Thyroid gland (tissue), 4 donors: ENCODE results near the gene GALNT13. TPM values are rescaled to one million over a fixed set of nuclear protein-coding genes. Genes with fewer than 3 reads are reported as not detected.

Experiments
- DNase-seq, 2 donors: peaks; one replicate each; pipeline ENCODE4 v3.0.0-alpha.2; 2019
- H3K27ac ChIP-seq, 3 donors: fragments of 200-600 bp; sonication (generic); 1 replicate in 2 of 3; 2 replicates in 1 of 3; pipeline ENCODE4 v1.5.1; 2016 to 2019; ENCODE audit warnings: mild to moderate bottlenecking in 1 of 3, moderate library complexity in 1 of 3
- H3K27me3 ChIP-seq: fragments of 200-600 bp; sonication (generic); one replicate; pipeline ENCODE4 v1.5.1; 2019
- H3K36me3 ChIP-seq, 2 donors: fragments of 200-600 bp; sonication (generic); one replicate each; pipeline ENCODE4 v1.5.1; 2016 to 2019
- H3K4me1 ChIP-seq, 2 donors: fragments of 200-600 bp; sonication (generic); one replicate each; pipeline ENCODE4 v1.5.1; 2017 to 2019
- H3K4me3 ChIP-seq, 3 donors: fragments of 200-600 bp; sonication (generic); replicated peaks in 1 of 3; 1 replicate in 2 of 3; 2 replicates in 1 of 3; pipeline ENCODE4 v1.5.1; 2016; ENCODE audit warnings: mild to moderate bottlenecking in 1 of 3
- H3K9me3 ChIP-seq: fragments of 200-600 bp; sonication (generic); one replicate; pipeline ENCODE4 v1.5.1; 2017
- CTCF ChIP-seq, 6 experiments: fragments of 200-600 bp in 3 of 6; fragments of 450-650 bp in 3 of 6; sonication (generic) in 3 of 6; IDR thresholded peaks; one replicate each; pipeline ENCODE4 v1.5.1; 2016 to 2019; ENCODE audit warnings: antibody characterized with exemption in 6 of 6, mild to moderate bottlenecking in 2 of 6, inconsistent platforms in 1 of 6, moderate library complexity in 1 of 6
- POLR2A ChIP-seq, 2 donors: fragments of 450-650 bp; IDR thresholded peaks; one replicate each; pipeline ENCODE4 v1.6.1; 2017; ENCODE audit warnings: antibody characterized with exemption in 2 of 2, mild to moderate bottlenecking in 2 of 2, moderate library complexity in 1 of 2
- WGBS, 2 donors: methylation state at CpG; one replicate each; pipeline ENCODE4 v1.1.5; 2017; 5-methylcytosine and 5-hydroxymethylcytosine counted together
- intact Hi-C: fragments of 100-400 bp; cut with DNase I; formaldehyde crosslinking; loops from one replicate; pipeline ENCODE4 v1.15.1; 2023
- total RNA-seq, 4 donors: library from RNA; depleted of rRNA; stranded (reverse); fragments of >200 nt; gene quantifications; one replicate each; pipeline ENCODE4 v1.2.3, GENCODE V29; 2016

The GALNT13 gene
- total RNA-seq, 4 donors from 2014 or later: 0.13 to 2.3 TPM; not detected in 2

GRCh38 chr2:154223726-154224125 is 352.0 kb downstream of the GALNT13 start:
- Histone ChIP-seq H3K36me3 (no peaks in the 10 kb centered on the region), H3K27ac (no peak overlapping the region), H3K4me3 (no peak overlapping the region), H3K27me3 (no peaks in the 10 kb centered on the region), H3K9me3 (no peaks in the 10 kb centered on the region), H3K4me1 (no peaks in the 10 kb centered on the region)
- no peak for TF ChIP-seq POLR2A (IDR thresholded peaks at IDR 0.05)
- 92 to 97% methylated on average over 1 of the region's 1 CpG for WGBS, 2 donors
- intact Hi-C loops: no loop called here
- DNase-seq: no peak

- TF ChIP-seq CTCF (IDR thresholded peaks at IDR 0.05) (no peak), POLR2A (IDR thresholded peaks at IDR 0.05) (no peak)
- intact Hi-C loops: no loop called here
- Histone ChIP-seq H3K27me3 (no peaks in the 10 kb centered on the region), H3K4me1 (no peaks in the 10 kb centered on the region), H3K27ac (no peak overlapping the region), H3K9me3 (no peaks in the 10 kb centered on the region), H3K4me3 (no peak overlapping the region), H3K36me3 (no peaks in the 10 kb centered on the region)
- WGBS, 2 donors: 47 to 62% methylated on average over 2 of the region's 2 CpGs
- no peak for DNase-seq
Observed at GRCh38 chr2:154226931-154227330, 355.2 kb downstream of the GALNT13 start.

- no peaks in the 10 kb centered on the region for H3K36me3 ChIP-seq
- H3K27me3 ChIP-seq: no peaks in the 10 kb centered on the region
- no peak for DNase-seq
- H3K4me3 ChIP-seq: no peak overlapping the region
- intact Hi-C loops: no loop called here
- TF ChIP-seq CTCF (IDR thresholded peaks at IDR 0.05) (no peak), POLR2A (IDR thresholded peaks at IDR 0.05) (no peak)
- H3K4me1 ChIP-seq: no peaks in the 10 kb centered on the region
- no peak overlapping the region for H3K27ac ChIP-seq
- WGBS, 2 donors: 60 to 62% methylated on average over 3 of the region's 3 CpGs
- no peaks in the 10 kb centered on the region for H3K9me3 ChIP-seq
Observed at GRCh38 chr2:154228566-154229280, 357.0 kb downstream of the GALNT13 start.

- TF ChIP-seq POLR2A (IDR thresholded peaks at IDR 0.05) (no peak), CTCF (IDR thresholded peaks at IDR 0.05) (no peak)
- no peak overlapping the region for H3K27ac ChIP-seq
- H3K27me3 ChIP-seq: no peaks in the 10 kb centered on the region
- no peak overlapping the region for H3K4me3 ChIP-seq
- H3K9me3 ChIP-seq: no peaks in the 10 kb centered on the region
- intact Hi-C loops: no loop called here
- no peaks in the 10 kb centered on the region for H3K36me3 ChIP-seq
- no peak for DNase-seq
- H3K4me1 ChIP-seq: no peaks in the 10 kb centered on the region
Observed at GRCh38 chr2:154229966-154230365, 358.2 kb downstream of the GALNT13 start.

- TF ChIP-seq CTCF (IDR thresholded peaks at IDR 0.05) (no peak), POLR2A (IDR thresholded peaks at IDR 0.05) (no peak)
- no peak for DNase-seq
- no peak overlapping the region for H3K27ac ChIP-seq
- intact Hi-C loops: no loop called here
- H3K36me3 ChIP-seq: no peaks in the 10 kb centered on the region
- WGBS, 2 donors: 40 to 44% methylated on average over 1 of the region's 1 CpG
- no peaks in the 10 kb centered on the region for H3K27me3 ChIP-seq
- no peaks in the 10 kb centered on the region for H3K9me3 ChIP-seq
- H3K4me1 ChIP-seq: no peaks in the 10 kb centered on the region
- no peak overlapping the region for H3K4me3 ChIP-seq
Observed at GRCh38 chr2:154231021-154231420, 359.3 kb downstream of the GALNT13 start.
